GM12878 (cell line): ENCODE measurements around the gene PLA2G4A. TPM values are rescaled to one million over a fixed set of nuclear protein-coding genes. Genes with fewer than 3 reads are reported as not detected.

Experiments
- ATAC-seq: fragments of 200-7000 bp; cut with Tn5 transposase; 3 replicates; pipeline ENCODE4 v1.9.1; 2020; ENCODE audit warnings: mild to moderate bottlenecking, moderate library complexity
- BruUV-seq: library from RNA; stranded (reverse); fragments of 400-500 nt; replicated peaks from 2 replicates; lab custom pipeline; 2021; lab: Mats Ljungman, UMichigan
- CTCF ChIA-PET: fragments of 300-600 bp; sonication (Branson Sonifier 250); formaldehyde crosslinking; extraction: SDS; loops from one replicate; lab custom pipeline; 2021; ENCODE audit warnings: inconsistent platforms; lab: Yijun Ruan, JAX
- POLR2A ChIA-PET: fragments of 350-600 bp; formaldehyde crosslinking; extraction: SDS; loops from one replicate; lab custom pipeline; 2021; ENCODE audit warnings: inconsistent platforms; lab: Charles Lee
- RAD21 ChIA-PET: fragments of 300-600 bp; sonication (Branson Sonifier 250); formaldehyde crosslinking; loops from one replicate; lab custom pipeline; 2023; ENCODE audit warnings: antibody characterized with exemption; ENCODE audit not compliant: unreplicated experiment; lab: Charles Lee
- SMC1A ChIA-PET: fragments of 300-600 bp; sonication (Branson Sonifier 250); formaldehyde crosslinking; loops from one replicate; lab custom pipeline; 2023; ENCODE audit not compliant: unreplicated experiment, uncharacterized antibody; lab: Charles Lee
- DNase-seq: peaks from one replicate; pipeline ENCODE4 v3.0.0-alpha.2; 2011; ENCODE audit warnings: low read depth, low spot score
- FAIRE-seq: peaks from 3 replicates; lab custom pipeline; 2011; peaks lifted over from hg19 to GRCh38; lab: Jason Lieb, UNC
- H2AFZ ChIP-seq: 2 replicates; pipeline ENCODE4 v1.6.0; 2011; ENCODE audit warnings: low read depth, low read length, control low read depth; ENCODE audit not compliant: control insufficient read depth
- H3K27ac ChIP-seq: 2 replicates; pipeline ENCODE4 v1.5.1; 2011; ENCODE audit warnings: control low read depth; ENCODE audit not compliant: control insufficient read depth, insufficient read depth
- H3K27me3 ChIP-seq, 2 experiments: replicated peaks in 1 of 2; 2 replicates each; pipeline versions ENCODE4 v1.6.0 to v1.6.1; 2011; ENCODE audit warnings: low read length in 1 of 2; ENCODE audit not compliant: control insufficient read depth in 2 of 2, insufficient read depth in 2 of 2
- H3K36me3 ChIP-seq, 2 experiments: 2 replicates each; pipeline ENCODE4 v1.5.1; 2011; ENCODE audit warnings: low read length in 1 of 2; ENCODE audit not compliant: control insufficient read depth in 2 of 2, insufficient read depth in 2 of 2
- H3K4me1 ChIP-seq: 2 replicates; pipeline ENCODE4 v1.6.1; 2011; ENCODE audit warnings: mild to moderate bottlenecking, low read length, moderate library complexity, mixed read lengths; ENCODE audit not compliant: control insufficient read depth, insufficient read depth
- H3K4me2 ChIP-seq: 2 replicates; pipeline ENCODE4 v1.6.0; 2011; ENCODE audit warnings: control low read depth; ENCODE audit not compliant: control insufficient read depth, insufficient read depth
- H3K4me3 ChIP-seq: fragments of 200-600 bp; sonication (generic); 2 replicates; pipeline ENCODE4 v1.5.1; 2016
- H3K79me2 ChIP-seq: 2 replicates; pipeline ENCODE4 v1.6.0; 2011; ENCODE audit warnings: low read length; ENCODE audit not compliant: control insufficient read depth, insufficient read depth
- H3K9ac ChIP-seq: 2 replicates; pipeline ENCODE4 v1.8.0; 2011; ENCODE audit warnings: low read length, control low read depth, mixed read lengths; ENCODE audit not compliant: control insufficient read depth, insufficient read depth
- H3K9me3 ChIP-seq: replicated peaks from 3 replicates; pipeline ENCODE4 v1.5.1; 2011; ENCODE audit warnings: mild to moderate bottlenecking, low read length; ENCODE audit not compliant: control insufficient read depth, insufficient read depth
- H4K20me1 ChIP-seq: 2 replicates; pipeline ENCODE4 v1.6.0; 2011; ENCODE audit not compliant: control insufficient read depth, insufficient read depth
- BMI1 ChIP-seq: fragments of 450-650 bp; IDR thresholded peaks from 2 replicates; pipeline ENCODE4 v1.6.1; 2016; ENCODE audit warnings: mild to moderate bottlenecking, moderate library complexity, borderline replicate concordance
- CBX3 ChIP-seq: fragments of 200-600 bp; sonication (generic); IDR thresholded peaks from 2 replicates; pipeline ENCODE4 v1.6.1; 2016; ENCODE audit warnings: low read depth, borderline replicate concordance
- EED ChIP-seq: sonication (generic); IDR thresholded peaks from 2 replicates; pipeline ENCODE4 v1.6.1; 2016; ENCODE audit warnings: antibody characterized with exemption, low read depth
- HDGF ChIP-seq: fragments of 450-650 bp; IDR thresholded peaks from 2 replicates; pipeline ENCODE4 v1.6.1; 2016; ENCODE audit warnings: antibody characterized with exemption
- SMAD1 ChIP-seq: fragments of 450-650 bp; IDR thresholded peaks from 2 replicates; pipeline ENCODE4 v1.6.1; 2018; ENCODE audit warnings: mild to moderate bottlenecking, low read depth; ENCODE audit not compliant: partially characterized antibody
- SPI1 ChIP-seq: IDR thresholded peaks from 2 replicates; pipeline ENCODE4 v1.6.1; 2011; ENCODE audit warnings: low read depth, mild to moderate bottlenecking, low read length, moderate library complexity, borderline replicate concordance; ENCODE audit not compliant: insufficient read depth
- STAT3 ChIP-seq: IDR thresholded peaks from 2 replicates; pipeline ENCODE4 v1.6.1; 2011; ENCODE audit warnings: low read depth, low read length, improper control_type of control experiment
- ZNF217 ChIP-seq: fragments of 450-650 bp; IDR thresholded peaks from 2 replicates; pipeline ENCODE4 v1.6.1; 2017; ENCODE audit warnings: antibody characterized with exemption, mild to moderate bottlenecking
- WGBS: methylation state at CpG from one replicate; pipeline ENCODE4 v1.1.6; 2016; ENCODE audit warnings: low lambda C conversion rate; ENCODE audit not compliant: insufficient replicate concordance, insufficient coverage; ENCODE audit errors: missing lambda C conversion rate; 5-methylcytosine and 5-hydroxymethylcytosine counted together
- in situ Hi-C: fragments of 300-500 bp; cut with MboI; formaldehyde crosslinking; loops from 9 replicates; pipeline ENCODE4 v1.14.3; 2018; ENCODE audit warnings: mixed read lengths
- intact Hi-C: fragments of 100-400 bp; cut with micrococcal nuclease; formaldehyde crosslinking; loops from one replicate; pipeline ENCODE4 v1.14.2; 2022; ENCODE audit not compliant: unreplicated experiment
- polyA plus RNA-seq, 11 experiments: library from polyadenylated mRNA; depleted of rRNA in 4 of 11; unstranded in 6 of 11; stranded (reverse) in 5 of 11; fragments of >200 nt; fragmentation: Nextera tagmentation in 4 of 11; fragmentation: Illumina TruSeq in 1 of 11; extraction: Ambion mirVana in 4 of 11; extraction: Trizol in 1 of 11; gene quantifications; 1 replicate in 1 of 11; 2 replicates in 10 of 11; pipeline versions ENCODE4 v1.2.1 to v1.2.3, GENCODE V29; 2011 to 2016; ENCODE audit warnings: inconsistent platforms in 2 of 11, missing spikeins in 2 of 11, low read depth in 1 of 11
- total RNA-seq, 4 experiments: library from RNA; depleted of rRNA in 3 of 4; stranded (reverse); fragments of >200 nt in 3 of 4; fragmentation: Illumina TruSeq in 1 of 4; extraction: Trizol in 1 of 4; gene quantifications; 2 replicates each; pipeline versions ENCODE4 v1.2.1 to v1.2.3, GENCODE V29; 2013 to 2021
- TF ChIP-seq, protein P1 (sequence below): fragments of 450-650 bp; IDR thresholded peaks from 2 replicates; pipeline ENCODE4 v1.6.1; 2017; ENCODE audit warnings: mild to moderate bottlenecking, moderate library complexity
- TF ChIP-seq, protein P2 (sequence below): fragments of 450-650 bp; IDR thresholded peaks from 2 replicates; pipeline ENCODE4 v1.6.1; 2017; ENCODE audit warnings: mild to moderate bottlenecking, moderate library complexity

The PLA2G4A gene
- total and polyA plus RNA-seq, 10 of the 15 experiments (the other 5 are each of a cell fraction or from before 2014, with no cell fraction given), result 0.70 to 3.3 (median 1.5) TPM; not detected in 1

DNA sequence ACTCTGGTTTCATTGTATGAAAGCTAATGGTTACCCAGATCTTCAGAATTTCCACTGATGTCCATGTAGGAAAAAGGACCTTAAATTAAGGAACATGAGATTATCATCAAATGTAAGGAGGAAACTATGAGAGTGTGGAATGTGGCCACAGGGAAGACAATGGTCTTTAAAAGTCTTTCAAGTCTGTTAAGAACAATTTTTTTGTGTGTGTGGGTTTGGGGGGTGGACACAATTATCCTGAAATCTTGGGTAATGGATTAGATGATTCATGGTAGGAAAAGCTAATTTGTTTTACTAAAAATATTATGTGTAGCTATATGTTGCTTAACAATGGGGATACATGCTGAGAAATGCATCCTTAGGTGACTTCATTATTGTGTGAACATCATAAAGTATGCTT, 72.9 kb downstream of the PLA2G4A start (continued):
- TF ChIP-seq, protein P1, sequence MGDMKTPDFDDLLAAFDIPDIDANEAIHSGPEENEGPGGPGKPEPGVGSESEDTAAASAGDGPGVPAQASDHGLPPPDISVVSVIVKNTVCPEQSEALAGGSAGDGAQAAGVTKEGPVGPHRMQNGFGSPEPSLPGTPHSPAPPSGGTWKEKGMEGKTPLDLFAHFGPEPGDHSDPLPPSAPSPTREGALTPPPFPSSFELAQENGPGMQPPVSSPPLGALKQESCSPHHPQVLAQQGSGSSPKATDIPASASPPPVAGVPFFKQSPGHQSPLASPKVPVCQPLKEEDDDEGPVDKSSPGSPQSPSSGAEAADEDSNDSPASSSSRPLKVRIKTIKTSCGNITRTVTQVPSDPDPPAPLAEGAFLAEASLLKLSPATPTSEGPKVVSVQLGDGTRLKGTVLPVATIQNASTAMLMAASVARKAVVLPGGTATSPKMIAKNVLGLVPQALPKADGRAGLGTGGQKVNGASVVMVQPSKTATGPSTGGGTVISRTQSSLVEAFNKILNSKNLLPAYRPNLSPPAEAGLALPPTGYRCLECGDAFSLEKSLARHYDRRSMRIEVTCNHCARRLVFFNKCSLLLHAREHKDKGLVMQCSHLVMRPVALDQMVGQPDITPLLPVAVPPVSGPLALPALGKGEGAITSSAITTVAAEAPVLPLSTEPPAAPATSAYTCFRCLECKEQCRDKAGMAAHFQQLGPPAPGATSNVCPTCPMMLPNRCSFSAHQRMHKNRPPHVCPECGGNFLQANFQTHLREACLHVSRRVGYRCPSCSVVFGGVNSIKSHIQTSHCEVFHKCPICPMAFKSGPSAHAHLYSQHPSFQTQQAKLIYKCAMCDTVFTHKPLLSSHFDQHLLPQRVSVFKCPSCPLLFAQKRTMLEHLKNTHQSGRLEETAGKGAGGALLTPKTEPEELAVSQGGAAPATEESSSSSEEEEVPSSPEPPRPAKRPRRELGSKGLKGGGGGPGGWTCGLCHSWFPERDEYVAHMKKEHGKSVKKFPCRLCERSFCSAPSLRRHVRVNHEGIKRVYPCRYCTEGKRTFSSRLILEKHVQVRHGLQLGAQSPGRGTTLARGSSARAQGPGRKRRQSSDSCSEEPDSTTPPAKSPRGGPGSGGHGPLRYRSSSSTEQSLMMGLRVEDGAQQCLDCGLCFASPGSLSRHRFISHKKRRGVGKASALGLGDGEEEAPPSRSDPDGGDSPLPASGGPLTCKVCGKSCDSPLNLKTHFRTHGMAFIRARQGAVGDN, result no peak
- TF ChIP-seq STAT3 (no peak), ZNF217 (no peak), CBX3 (no peak)
- TF ChIP-seq, all 136 proteins: peak for 0

DNA sequence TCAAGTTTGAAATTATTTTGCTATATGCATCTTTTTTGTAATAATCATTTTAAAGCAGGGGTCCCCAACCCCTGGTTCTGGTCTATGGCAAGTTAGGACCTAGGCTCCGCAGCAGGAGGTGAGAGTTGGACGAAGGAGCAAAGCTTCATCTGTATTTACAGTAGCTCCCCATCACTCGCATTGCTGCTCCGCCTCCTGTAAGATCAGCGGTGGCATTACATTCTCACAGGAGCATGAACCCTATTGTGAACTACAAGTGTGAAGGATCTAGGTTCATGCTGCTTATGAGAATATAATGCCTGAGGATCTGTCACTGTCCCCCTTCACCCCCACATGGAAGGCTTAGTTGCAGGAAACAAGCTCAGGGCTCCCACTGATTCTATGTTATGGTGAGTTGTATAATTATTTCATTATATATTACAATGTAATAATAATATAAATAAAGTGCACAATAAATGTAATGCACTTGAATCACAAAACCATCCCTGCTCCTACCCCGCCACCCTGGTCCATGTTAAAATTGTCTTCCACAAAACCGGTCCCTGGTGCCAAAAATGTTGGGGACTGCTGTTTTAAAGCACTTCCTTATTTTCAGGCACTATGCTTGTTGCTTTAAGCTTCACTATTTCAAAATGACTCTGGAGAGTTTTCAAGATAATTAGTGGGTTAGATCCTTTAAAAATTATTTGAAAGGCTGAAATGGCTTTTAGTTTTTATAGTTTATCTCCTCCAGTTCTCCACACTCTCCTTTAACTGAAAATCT, 74.8 kb downstream of the PLA2G4A start:
- POLR2A ChIA-PET, result no interaction called here
- no peak for ATAC-seq
- no peak for FAIRE-seq
- in situ Hi-C loops, result no loop called here
- 63% methylated on average over 7 of the region's 7 CpGs for WGBS
- Histone ChIP-seq H2AFZ (no peak overlapping the region), H3K79me2 (no peaks in the 10 kb centered on the region), H3K27me3 (no peaks in the 10 kb centered on the region), H3K4me1 (peaks cover 8% of the 10 kb centered on the region)
- TF ChIP-seq BMI1 (no peak), SPI1 (peak; percentile 38; the same call in 1 of the 2 replicates), HDGF (no peak), SMAD1 (no peak), EED (no peak)
- TF ChIP-seq, protein P2, sequence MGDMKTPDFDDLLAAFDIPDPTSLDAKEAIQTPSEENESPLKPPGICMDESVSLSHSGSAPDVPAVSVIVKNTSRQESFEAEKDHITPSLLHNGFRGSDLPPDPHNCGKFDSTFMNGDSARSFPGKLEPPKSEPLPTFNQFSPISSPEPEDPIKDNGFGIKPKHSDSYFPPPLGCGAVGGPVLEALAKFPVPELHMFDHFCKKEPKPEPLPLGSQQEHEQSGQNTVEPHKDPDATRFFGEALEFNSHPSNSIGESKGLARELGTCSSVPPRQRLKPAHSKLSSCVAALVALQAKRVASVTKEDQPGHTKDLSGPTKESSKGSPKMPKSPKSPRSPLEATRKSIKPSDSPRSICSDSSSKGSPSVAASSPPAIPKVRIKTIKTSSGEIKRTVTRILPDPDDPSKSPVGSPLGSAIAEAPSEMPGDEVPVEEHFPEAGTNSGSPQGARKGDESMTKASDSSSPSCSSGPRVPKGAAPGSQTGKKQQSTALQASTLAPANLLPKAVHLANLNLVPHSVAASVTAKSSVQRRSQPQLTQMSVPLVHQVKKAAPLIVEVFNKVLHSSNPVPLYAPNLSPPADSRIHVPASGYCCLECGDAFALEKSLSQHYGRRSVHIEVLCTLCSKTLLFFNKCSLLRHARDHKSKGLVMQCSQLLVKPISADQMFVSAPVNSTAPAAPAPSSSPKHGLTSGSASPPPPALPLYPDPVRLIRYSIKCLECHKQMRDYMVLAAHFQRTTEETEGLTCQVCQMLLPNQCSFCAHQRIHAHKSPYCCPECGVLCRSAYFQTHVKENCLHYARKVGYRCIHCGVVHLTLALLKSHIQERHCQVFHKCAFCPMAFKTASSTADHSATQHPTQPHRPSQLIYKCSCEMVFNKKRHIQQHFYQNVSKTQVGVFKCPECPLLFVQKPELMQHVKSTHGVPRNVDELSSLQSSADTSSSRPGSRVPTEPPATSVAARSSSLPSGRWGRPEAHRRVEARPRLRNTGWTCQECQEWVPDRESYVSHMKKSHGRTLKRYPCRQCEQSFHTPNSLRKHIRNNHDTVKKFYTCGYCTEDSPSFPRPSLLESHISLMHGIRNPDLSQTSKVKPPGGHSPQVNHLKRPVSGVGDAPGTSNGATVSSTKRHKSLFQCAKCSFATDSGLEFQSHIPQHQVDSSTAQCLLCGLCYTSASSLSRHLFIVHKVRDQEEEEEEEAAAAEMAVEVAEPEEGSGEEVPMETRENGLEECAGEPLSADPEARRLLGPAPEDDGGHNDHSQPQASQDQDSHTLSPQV, result no peak
- TF ChIP-seq, all 136 proteins: peak for 1
- Histone ChIP-seq H3K9ac (no peak overlapping the region), H3K4me2 (no peak overlapping the region), H3K27ac (no peak overlapping the region), H3K36me3 (no peaks in the 10 kb centered on the region), H3K9me3 (no peaks in the 10 kb centered on the region), H4K20me1 (no peaks in the 10 kb centered on the region), H3K4me3 (no peak overlapping the region)
- SMC1A ChIA-PET, result no interaction called here
- no peak for DNase-seq
- intact Hi-C loops, result no loop called here
- BruUV-seq, result no TSS peak
- CTCF ChIA-PET, result no interaction called here
- RAD21 ChIA-PET, result no interaction called here
